Suprapubic skin (tissue), 4 donors: ENCODE results near the gene NUP58. TPM values are rescaled to one million over a fixed set of nuclear protein-coding genes. Genes with fewer than 3 reads are reported as not detected.

Source experiments
- DNase-seq, 2 donors: peaks; one replicate each; pipeline ENCODE4 v3.0.0-alpha.2; 2019; ENCODE audit warnings: low spot score in 2 of 2
- H3K27ac ChIP-seq: fragments of 200-600 bp; sonication (generic); one replicate; pipeline ENCODE4 v1.5.1; 2019
- H3K27me3 ChIP-seq: fragments of 200-600 bp; sonication (generic); one replicate; pipeline ENCODE4 v1.5.1; 2019
- H3K36me3 ChIP-seq: fragments of 200-600 bp; sonication (generic); one replicate; pipeline ENCODE4 v1.5.1; 2019
- H3K4me1 ChIP-seq: fragments of 200-600 bp; sonication (generic); one replicate; pipeline ENCODE4 v1.5.1; 2019
- H3K4me3 ChIP-seq: fragments of 200-600 bp; sonication (generic); one replicate; pipeline ENCODE4 v1.5.1; 2019; ENCODE audit warnings: mild to moderate bottlenecking
- H3K9me3 ChIP-seq: fragments of 200-600 bp; sonication (generic); one replicate; pipeline ENCODE4 v1.5.1; 2019
- CTCF ChIP-seq, 2 donors: fragments of 200-600 bp in 1 of 2; fragments of 450-650 bp in 1 of 2; sonication (generic) in 1 of 2; IDR thresholded peaks; one replicate each; pipeline ENCODE4 v1.5.1; 2016 to 2019; ENCODE audit warnings: antibody characterized with exemption in 2 of 2, mild to moderate bottlenecking in 1 of 2, moderate library complexity in 1 of 2
- EP300 ChIP-seq: sonication (generic); formaldehyde crosslinking; IDR thresholded peaks from one replicate; pipeline ENCODE4 v1.6.1; 2017; ENCODE audit warnings: antibody characterized with exemption
- POLR2A ChIP-seq, 2 donors: fragments of 450-650 bp; IDR thresholded peaks; one replicate each; pipeline ENCODE4 v1.6.1; 2017; ENCODE audit warnings: antibody characterized with exemption in 2 of 2, mild to moderate bottlenecking in 2 of 2, moderate library complexity in 2 of 2
- POLR2AphosphoS5 ChIP-seq, 3 donors: sonication (generic); formaldehyde crosslinking; IDR thresholded peaks; one replicate each; pipeline ENCODE4 v1.6.1; 2017; ENCODE audit warnings: antibody characterized with exemption in 3 of 3
- WGBS: methylation state at CpG from one replicate; pipeline ENCODE4 v1.1.5; 2018; 5-methylcytosine and 5-hydroxymethylcytosine counted together
- total RNA-seq, 4 donors: library from RNA; depleted of rRNA; stranded (reverse); fragments of >200 nt; gene quantifications; one replicate each; pipeline ENCODE4 v1.1.0, GENCODE V29; 2016

NUP58 gene
- total RNA-seq, 4 donors from 2014 or later, result 27.6 to 54.3 (median 39.9) TPM

GRCh38 chr13:25288966-25289365, 12.5 kb upstream of the NUP58 start:
- Histone ChIP-seq H3K9me3 (no peaks in the 10 kb centered on the region), H3K4me1 (peaks cover 22% of the 10 kb centered on the region), H3K4me3 (no peak overlapping the region), H3K27ac (no peak overlapping the region), H3K36me3 (no peaks in the 10 kb centered on the region), H3K27me3 (no peaks in the 10 kb centered on the region)
- TF ChIP-seq POLR2A (IDR thresholded peaks at IDR 0.05) (no peak), POLR2AphosphoS5 (IDR thresholded peaks at IDR 0.05) (no peak), EP300 (no peak), CTCF (IDR thresholded peaks at IDR 0.05) (no peak)
- no peak for DNase-seq
- 80% methylated on average over 2 of the region's 2 CpGs for WGBS

GRCh38 chr13:25291691-25292090, 9.7 kb upstream of the NUP58 start:
- TF ChIP-seq EP300 (no peak), POLR2A (IDR thresholded peaks at IDR 0.05) (no peak), CTCF (IDR thresholded peaks at IDR 0.05) (no peak), POLR2AphosphoS5 (IDR thresholded peaks at IDR 0.05) (no peak)
- Histone ChIP-seq H3K27me3 (peaks cover 6% of the 10 kb centered on the region), H3K4me3 (no peak overlapping the region), H3K27ac (no peak overlapping the region), H3K9me3 (no peaks in the 10 kb centered on the region), H3K4me1 (peaks cover 6% of the 10 kb centered on the region), H3K36me3 (no peaks in the 10 kb centered on the region)
- DNase-seq, result no peak
- 77% methylated on average over 1 of the region's 1 CpG for WGBS

- no peaks in the 10 kb centered on the region for H3K9me3 ChIP-seq
- 29% methylated on average over 1 of the region's 1 CpG for WGBS
- no peaks in the 10 kb centered on the region for H3K36me3 ChIP-seq
- no peak overlapping the region for H3K4me3 ChIP-seq
- H3K27me3 ChIP-seq, result peaks cover 10% of the 10 kb centered on the region
- no peak for DNase-seq
- no peak overlapping the region for H3K27ac ChIP-seq
- TF ChIP-seq EP300, result no peak
- TF ChIP-seq POLR2A (IDR thresholded peaks at IDR 0.05), result no peak
- TF ChIP-seq CTCF (IDR thresholded peaks at IDR 0.05), result no peak
- TF ChIP-seq POLR2AphosphoS5 (IDR thresholded peaks at IDR 0.05), result no peak
- H3K4me1 ChIP-seq, result peaks cover 6% of the 10 kb centered on the region
Measured at GRCh38 chr13:25292301-25292700, 9.1 kb upstream of the NUP58 start.

GRCh38 chr13:25295228-25295627, 6.2 kb upstream of the NUP58 start:
- Histone ChIP-seq H3K36me3 (no peaks in the 10 kb centered on the region), H3K9me3 (no peaks in the 10 kb centered on the region), H3K27ac (no peak overlapping the region), H3K4me3 (no peak overlapping the region), H3K4me1 (no peaks in the 10 kb centered on the region), H3K27me3 (peaks cover 12% of the 10 kb centered on the region)
- WGBS, result 98% methylated on average over 3 of the region's 3 CpGs
- TF ChIP-seq POLR2A (IDR thresholded peaks at IDR 0.05), result no peak
- no peak for TF ChIP-seq EP300
- TF ChIP-seq CTCF (IDR thresholded peaks at IDR 0.05), result no peak
- TF ChIP-seq POLR2AphosphoS5 (IDR thresholded peaks at IDR 0.05), result no peak
- no peak for DNase-seq

GRCh38 chr13:25295701-25296100, 5.7 kb upstream of the NUP58 start:
- Histone ChIP-seq H3K27ac (no peak overlapping the region), H3K36me3 (no peaks in the 10 kb centered on the region), H3K9me3 (no peaks in the 10 kb centered on the region), H3K4me1 (peaks cover under 1% of the 10 kb centered on the region), H3K27me3 (peaks cover 12% of the 10 kb centered on the region), H3K4me3 (no peak overlapping the region)
- no peak for DNase-seq
- TF ChIP-seq EP300 (no peak), CTCF (IDR thresholded peaks at IDR 0.05) (no peak), POLR2A (IDR thresholded peaks at IDR 0.05) (no peak), POLR2AphosphoS5 (IDR thresholded peaks at IDR 0.05) (no peak)
- 69% methylated on average over 3 of the region's 3 CpGs for WGBS
